ENCODE results near the gene DEXI.

Gene DEXI

DNA sequence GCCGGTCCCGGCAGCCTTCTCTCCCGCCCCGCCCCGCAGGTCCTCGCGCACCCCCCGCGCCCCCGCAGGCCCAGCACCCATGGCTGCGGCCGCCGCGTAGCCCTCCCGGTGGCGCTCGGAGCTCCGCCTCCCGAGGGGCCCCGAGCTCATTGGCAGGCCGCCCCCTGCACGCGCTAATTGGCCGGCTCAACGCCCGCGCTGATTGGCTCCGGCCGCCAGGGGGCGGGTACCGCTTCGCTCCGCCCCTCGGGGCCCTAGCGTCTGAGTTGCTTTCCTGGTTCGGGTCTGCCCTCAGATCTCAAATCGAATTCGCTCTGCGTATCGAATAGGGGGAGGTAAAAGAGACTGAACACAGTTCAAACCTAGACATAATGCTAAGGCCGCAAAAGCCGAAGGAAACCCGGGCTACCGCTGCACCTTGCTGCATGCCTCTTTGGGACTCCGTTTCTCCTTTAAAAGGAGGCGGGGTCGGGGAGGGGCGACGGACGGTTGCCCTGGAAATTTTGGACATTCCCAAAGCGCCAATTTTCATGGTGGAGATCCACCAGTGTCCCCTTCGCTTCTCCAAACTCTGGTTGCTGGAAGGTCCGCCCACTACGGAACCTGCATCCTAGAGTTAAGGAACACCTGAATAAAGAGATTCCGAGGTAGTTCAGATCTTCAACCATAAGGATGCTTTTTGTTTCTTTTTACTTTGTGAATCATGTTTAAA lies at the start of gene DEXI:
TSS of gene DEXI (minus strand) at position 117 of the 712 bp plus-strand sequence. CDS start 463 bp downstream, outside the sequence.
- DNase-seq: peak; percentile 98

DNA sequence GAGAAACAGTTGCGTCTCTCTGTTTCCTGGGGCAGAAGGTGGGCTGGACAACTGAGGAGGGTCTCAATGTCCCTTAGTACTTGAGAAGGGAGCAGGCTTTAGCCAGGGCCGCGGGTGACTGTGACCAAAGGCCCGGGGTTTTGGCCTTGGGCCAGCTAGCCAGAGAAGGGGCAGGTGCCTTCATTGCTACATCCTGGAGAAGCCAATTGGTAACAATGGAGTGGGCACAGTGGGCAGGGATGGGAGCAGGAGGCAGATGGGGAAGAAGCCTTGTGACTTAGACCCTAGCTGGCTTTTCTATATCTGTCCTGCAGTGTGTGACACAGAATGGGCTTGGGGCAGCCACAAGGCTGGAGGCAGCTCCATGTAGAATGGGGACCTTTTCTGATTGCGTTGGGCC lies 48.1 kb upstream of the DEXI start:
- DNase-seq: no peak

DNA sequence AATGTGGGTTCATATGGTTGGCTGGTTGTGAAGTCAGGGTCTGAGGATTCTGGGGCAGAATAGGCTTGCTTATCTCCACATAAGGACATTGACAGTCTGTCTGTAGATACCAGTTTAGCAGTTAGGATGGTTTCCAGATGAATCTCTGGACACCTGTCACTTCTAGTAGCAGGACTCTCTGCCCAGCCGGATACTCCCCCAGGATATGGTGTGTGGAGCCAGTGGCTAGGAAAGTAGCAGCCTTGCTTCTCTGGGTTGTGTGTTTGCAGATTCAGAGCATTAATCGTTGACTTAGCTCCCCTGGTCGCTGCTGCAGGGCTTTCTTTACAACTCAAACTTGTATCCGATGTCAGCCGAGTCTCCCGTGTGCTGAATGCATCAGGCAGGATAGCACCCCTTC lies 47.3 kb upstream of the DEXI start:
- no peak for DNase-seq

DNA sequence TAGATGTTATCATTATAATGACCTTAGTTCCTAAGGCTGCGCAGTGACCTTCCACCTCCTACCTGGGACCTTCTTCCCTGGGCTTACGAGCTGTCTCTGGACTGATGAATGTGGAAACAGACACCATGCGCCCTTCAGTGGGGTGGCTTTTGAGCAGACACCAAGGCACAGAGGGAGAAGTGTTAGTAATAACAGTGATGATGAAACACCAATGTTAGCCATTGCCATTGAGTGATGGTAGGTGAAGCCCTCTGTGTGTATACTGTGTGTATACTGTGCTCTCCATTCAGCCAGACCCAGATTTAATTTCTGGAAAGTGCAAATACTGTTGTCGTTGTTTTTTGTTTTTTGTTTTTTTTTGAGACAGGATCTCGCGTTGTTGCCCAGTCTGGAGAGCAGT lies 46.6 kb upstream of the DEXI start:
- DNase-seq: no peak

DNA sequence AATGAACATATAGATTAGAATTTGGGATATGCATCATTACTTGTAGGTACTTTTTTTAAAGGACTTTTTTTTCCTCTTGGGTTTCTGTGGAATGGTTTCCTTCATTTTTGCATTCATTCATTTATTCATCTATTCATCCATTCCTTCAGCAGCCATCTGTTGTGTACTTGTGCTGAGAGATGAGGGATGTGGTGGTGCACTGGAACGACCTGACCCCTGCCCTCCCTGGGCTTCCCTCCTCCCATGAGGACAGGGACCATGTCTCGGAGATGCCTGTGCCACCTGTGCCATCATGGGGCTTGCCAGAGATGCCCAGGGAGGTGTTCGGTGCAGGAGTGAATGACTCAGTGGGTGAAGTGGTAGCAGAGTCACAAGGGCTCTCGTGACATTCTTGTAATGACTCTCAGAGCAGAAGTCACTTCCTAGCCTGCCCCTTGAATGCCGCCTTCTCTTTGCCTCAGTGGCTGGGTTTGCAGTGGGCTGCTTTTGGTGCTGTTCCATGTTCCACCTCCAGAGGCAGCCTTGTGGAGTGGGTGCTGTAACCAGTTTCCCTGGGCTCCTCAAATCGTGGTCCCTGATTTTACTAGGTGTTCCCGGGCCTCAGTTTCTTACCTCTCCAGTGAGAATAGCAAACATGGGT lies 46.0 kb upstream of the DEXI start:
- DNase-seq: peak; percentile 82

DNA sequence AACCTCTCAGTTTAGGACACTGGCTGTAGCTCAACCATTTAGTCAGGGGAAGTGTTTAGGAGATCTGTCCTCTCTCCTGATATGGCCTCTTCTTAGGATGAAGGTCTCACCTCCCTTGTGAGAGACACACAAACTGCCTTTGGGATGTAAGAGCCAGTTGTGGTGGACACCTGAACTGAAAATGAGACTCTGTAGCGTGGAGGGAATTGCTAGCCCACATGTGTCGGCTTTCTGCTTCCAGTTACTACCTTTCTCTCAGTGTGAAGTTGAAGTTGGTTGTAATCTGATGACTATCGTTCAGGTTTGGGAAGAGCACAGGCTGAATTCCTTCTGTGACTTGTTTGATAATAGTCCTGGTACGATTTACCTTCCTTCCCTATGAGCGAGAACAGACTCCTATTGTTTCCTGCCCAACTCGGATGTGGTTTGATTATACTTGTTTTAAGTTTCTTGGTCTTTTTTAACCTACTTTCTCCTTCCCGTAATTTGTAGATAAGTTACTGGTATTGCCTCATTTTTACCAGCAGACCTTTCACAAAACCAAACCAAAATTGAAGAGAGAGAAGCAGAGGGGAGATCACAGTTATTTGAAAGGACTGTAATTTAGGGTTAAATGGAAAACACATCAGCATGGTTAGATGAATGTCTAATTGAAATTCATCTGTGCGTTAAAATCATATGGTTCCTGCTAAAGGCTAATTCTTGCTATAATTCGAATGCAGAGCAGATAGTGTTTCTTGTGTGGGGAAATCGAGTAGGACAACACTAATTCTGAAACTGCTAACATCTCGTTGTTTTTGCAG lies 45.3 kb upstream of the DEXI start:
- DNase-seq: no peak

DNA sequence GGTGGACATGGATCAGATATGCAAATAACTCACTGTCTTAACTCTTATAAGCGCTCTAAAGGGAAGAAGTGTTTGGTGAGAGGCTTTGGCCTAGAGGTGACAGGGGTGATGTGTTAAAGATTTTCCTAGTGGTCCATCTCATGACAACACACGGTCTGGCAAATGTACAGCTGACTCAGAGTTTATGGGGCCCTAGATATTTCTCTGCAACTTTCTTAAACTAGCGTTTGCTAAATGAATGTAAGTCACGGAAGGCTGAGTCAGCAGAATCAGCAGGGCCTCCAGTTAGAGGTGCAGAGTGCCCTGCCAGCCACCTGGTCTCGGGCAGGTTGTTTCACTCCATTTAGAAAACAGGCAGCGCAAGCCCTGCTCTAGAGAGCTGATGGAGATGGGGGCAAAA lies 42.2 kb upstream of the DEXI start:
- no peak for DNase-seq

DNA sequence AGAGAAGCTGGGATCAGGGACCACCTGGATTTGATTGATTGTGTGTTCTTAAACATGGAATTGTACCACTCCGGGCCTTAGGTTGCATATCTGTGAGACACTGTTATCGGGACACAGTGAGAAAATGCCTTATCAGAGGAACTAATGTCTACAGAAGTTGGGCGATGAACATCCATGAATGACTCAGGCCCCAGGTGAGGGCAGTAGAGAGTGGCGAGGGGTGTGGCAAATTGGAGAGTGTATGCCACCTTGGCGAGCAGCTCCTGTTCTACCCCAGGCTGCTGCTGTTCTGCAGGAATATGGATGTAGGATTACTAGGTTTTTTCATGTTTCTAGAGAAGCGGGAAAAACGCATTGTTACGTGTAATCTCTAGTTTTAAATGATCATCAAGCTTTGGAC lies 40.9 kb upstream of the DEXI start:
- no peak for DNase-seq

DNA sequence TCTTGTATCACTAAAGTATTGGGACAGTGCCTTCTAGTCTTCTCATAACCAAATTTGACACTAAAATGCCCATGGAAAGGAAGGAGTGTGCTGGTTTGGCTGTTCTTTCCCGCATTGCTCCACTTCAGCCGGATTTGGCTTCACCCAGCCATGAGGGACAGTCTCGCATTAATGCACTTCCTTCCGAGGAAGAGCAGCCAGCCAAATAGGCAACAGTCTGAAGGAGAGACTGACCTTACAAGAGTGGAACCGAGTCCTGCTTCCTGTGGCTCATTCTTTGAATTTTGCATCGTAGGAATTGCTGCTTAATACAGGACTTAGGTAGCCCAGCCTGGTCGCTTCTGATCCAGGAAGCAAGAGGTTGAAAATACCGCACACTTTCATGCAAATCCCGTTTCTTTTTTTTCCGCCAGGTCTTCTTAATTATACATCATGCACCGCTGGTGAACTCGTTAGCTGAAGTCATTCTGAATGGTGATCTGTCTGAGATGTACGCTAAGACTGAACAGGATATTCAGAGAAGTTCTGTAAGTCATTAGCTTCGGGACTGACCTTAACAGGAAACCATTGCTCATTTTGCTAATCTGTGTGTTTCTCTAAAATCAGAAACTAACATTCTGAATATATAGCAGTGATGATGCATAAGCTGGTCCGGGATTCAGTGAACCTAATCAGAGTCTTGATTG lies 40.3 kb upstream of the DEXI start:
- no peak for DNase-seq

DNA sequence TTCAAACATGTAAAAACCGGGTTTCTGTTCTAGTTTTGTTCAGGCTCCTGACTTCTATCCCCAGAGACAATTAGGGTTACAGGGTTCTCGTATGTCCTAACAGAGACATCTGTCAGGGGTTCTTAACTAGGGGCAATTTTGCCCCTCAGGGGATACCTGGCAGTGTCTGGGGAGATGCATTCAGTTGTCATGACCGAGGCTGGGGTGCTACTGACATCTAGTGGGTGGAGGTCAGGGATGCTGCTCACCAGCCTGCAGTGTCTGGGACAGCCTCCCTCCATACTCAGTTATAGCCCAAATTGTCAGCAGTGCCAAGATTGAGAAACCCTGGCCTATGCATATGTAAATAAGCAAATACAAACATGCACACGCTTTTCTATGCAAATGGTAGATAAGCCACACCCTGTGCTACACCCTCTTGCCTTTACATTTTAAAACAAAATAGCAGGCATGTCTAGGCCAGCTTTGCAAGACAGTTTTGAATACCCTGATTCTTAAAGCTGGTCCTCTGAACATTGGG lies 39.5 kb upstream of the DEXI start:
- no peak for DNase-seq

DNA sequence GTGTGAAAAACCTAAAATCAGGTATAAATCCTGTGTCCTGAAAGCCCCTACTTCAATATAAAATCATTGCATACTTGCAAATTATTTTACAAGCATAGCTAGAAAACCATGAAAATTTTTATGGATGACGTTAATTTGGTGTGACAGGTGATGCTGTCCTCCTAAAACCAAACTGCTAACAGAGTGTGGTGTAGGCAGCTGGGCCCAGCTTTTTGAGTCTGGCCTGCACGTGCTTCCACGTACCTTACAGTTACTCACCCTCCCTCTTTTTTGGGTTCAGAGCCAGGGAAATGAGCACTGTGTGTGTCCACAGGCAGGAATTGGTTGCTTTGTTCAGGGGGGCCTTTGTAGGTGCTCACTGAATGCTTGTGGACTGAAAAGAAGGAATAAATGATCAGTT lies 38.5 kb upstream of the DEXI start:
- no peak for DNase-seq

DNA sequence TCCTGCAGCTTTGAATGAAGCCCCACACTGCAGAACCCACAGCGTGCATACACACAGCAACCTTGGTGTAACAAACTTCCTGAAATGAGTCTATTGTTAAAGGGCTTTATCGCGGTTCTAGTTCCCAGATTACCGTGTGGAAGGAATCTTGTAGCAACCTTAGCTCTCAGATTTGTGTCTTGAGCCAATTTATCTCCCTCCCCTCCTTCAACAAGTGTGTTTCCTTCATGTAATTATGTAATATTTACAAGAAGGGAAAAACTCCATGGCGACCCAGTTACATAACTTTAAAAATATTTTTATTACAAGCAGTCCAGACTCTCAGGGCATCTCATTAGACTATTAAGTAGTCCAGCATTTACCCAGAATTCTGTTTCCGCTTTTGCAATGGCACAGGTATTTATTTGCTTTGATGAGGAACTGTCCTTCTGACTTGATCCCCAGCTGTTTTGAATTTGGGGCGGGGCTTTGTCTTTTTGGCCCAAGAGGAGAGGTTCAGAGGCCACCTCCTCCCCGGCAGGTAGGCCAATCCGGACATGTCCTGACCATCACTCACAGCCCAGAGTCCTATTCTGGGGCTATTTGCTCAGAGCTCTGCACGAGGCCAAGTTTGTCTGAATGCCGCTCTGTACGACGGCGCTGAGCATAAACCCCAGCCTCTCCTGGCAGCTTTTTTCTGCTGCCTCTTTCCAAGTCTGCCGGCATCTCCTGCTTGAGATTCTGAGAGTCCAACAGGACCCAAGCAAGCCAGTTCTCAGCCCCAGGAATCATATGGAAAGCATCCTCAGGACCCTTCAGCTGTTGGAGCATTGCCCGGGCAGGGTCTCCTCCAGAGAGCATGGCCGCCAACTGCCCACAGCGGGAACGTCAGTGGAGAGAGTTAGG lies 37.7 kb upstream of the DEXI start:
- DNase-seq: no peak

DNA sequence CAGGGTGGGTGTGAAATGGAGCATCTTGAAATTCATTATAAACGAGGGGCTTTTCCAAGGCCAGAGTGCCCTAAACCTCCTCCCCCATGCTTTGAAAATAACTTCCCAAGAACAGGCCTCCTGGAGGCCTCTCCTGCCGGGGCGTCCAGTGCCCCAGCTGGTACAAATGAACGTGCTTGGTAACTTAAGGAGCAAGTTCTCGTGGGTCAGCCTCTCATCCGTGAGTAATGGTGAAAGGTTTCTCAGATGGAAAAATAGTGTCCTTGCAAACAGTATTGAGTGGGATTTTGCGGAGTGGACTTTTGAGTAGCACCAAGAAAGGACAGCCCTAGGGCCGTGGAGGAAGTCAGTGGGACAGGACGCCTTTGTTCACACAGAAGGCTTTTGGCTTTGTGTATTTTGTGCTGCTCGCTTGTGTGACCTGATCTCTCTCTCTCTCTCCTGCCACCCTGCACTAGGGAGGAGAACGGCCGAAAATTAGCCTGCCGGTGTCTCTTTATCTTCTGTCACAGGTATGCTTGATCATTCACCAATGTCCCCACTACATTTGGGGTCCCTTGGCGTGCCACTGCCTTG lies 36.7 kb upstream of the DEXI start:
- no peak for DNase-seq

DNA sequence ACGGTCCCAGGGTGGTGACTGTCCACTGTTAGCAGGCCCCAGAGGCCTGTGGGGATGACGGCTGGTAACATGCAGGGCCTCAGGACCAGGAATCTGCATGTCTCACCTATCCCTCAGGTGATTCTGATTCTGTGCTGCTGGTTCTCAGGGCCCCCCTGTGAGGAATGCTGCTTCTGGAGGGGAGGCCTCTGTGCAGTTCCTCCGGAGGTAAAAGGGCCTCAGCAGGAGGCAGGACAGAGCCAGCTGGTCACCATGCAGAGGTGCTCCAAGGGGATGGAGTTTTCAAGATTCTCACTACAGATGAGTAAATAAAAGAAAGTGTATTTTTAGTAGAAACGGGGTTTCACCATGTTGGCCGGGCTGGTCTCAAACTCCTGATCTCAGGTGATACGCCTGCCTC lies 35.9 kb upstream of the DEXI start:
- DNase-seq: no peak

DNA sequence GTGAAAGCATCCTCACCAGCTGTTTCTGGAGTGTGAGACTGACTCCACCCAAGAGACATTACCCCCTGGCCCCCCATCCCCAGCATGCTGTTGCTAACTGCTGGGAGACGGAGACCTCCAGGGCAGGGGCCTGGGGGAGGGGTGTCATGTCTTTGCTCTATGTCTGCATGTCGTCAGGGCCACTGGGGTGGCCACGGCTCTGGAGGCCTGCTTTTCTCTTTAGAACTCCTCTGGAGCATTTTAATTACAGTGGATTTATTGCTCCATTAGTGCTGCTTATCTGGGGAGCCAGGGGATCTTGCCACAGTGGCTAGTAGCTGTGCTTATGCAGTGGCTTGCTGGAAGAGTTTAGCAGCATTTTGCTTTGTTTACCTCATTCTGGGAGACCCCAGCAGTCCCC lies 34.4 kb upstream of the DEXI start:
- DNase-seq: no peak

DNA sequence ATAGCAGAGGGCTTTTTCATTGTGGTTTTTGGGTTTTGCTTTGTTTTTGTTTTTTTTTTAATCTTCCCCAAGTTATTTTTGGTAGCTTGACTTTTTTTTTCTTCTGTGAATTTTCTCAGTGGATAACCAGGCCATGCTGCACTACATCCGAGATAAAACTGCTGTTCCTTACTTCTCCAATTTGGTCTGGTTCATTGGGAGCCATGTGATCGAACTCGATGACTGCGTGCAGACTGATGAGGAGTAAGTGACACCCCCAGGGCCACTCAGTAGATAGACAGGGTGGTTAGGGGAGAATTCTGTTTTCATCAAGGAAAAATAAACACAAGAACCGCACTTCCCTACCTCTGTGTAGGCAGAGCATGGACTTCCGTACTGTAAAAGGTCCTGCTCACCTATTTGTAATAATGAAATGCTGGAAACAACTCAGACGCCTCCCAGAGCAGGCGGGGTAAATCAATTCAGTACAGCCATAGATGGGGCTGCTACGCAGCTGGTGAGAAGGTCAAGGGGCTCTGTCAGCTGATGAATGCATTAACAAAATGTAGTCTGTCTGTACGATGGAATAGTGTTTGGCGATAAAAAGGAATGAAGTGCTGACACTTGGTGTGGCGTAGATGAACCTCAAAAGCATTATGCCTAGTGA lies 30.7 kb upstream of the DEXI start:
- DNase-seq: no peak

DNA sequence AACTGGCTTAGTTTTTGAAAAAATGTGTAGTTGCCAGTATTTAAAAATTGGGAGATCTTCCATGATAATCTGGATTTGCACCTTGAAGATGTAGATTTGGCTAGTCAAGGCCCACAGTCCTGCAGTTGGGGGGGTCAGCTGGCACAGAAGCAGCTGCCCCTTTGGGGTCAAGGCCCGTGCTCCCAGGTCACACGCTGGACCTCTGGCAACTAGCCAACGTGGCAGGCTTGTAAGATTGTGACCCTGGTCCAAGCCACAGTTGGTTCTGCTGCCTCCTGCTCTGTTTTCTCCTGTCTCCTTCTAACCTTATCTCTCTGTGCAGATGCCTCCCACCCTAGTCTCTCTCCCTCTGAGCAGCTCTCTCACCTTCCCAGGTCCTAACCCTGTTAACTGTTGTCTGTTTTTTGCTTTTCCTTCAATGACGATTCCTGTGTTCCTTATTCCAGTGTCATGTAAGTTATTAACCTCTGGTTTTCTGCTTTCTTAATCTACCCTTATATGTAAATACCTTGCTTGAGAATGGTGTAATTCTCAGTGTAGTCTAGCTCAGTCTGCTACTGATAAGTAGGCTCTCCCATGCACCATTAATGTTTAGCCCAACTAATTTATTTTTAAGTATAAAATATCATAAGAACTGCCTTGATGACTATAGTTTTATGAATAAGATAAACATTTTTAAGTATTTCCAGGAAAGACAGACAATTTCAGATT lies 30.0 kb upstream of the DEXI start:
- no peak for DNase-seq

DNA sequence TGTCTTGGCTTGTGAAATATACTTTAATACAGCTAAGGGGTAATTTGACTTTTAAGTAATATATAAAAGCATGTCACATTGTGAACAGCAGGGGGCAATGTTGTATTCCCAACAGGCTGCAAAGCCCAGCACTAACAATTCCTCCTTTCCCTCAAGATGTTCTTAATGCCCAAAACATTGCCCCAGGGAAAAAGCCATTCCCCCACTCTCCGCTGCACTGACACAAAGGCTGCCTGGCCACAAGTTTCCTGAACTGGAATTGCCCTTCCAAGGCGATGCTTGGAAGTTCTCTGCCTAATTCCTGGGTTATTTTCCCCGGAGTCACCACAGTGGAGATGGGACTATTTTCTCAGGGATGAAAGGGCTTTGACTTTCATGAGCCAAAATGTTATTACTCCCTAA lies 29.3 kb upstream of the DEXI start:
- peak; percentile 68 for DNase-seq

DNA sequence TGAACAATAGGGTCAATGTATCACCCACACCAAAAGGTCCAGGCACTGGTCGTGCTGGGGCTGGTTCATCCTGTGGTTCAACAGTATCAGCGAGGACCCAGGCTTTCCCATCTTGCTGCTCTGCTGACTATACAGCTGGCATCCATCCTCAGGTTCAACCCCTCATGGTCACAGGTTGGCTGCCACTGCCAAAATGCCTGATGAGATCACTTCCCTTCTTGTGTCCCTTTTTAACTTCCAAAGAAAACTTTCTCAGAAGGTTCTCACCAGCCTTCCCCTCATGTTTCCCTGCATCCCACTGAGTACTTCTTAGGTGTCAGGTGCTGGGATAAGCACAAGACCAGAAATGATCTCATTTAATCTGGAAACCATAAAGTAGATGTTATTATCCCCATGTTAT lies 27.8 kb upstream of the DEXI start:
- no peak for DNase-seq

DNA sequence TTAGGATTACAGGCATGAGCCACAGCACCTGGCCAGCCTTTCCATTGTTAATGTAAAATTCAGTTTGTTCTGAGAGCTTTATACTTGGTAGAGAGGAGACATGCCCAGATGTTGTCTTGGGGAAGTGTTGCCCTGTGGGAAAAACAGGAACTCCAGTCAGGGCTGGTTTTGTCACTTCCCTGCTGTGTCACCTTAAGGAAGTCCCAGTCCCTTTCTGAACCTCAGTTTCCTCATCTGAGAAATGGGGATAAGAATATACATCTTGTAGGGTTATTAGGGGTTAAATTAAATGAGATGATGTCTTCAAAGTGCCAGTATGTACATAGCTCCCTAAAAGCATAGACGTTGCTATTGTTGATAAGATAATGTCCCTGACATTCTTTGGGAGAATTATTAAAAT lies 27.3 kb upstream of the DEXI start:
- no peak for DNase-seq

DNA sequence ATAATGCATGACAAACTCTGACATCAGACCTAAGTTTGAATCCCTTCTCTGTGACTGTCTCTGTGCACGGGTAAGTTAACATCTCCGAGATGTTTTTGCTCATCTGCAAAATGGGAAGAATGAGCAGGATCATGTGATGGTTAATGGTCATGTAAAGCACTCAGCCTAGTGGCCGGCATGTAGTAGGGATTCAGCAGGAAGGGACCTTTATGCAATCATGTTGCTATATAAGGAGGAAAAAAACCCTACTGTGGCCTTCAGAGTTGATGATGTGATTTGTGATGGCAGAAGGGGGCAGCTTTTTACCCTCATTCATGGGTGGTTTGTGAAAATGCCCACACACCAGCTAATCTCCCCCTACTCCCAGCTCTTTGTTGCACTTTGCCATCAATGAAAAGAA lies 26.2 kb upstream of the DEXI start:
- no peak for DNase-seq

All from activated CD8-positive, alpha-beta memory T cell treated with anti-CD3 and anti-CD28 coated beads for 24 hours (primary cell).